Measurements from ENCODE around the gene TEX14.
A peak's percentile ranks its signal among the peaks of the same experiment; 100 is the strongest.
"Not testable (repeated sequence)": the region's sequence is repeated elsewhere in the genome, so short reads cannot be mapped to it uniquely, and the experiment has no call there.

The TEX14 gene

DNA sequence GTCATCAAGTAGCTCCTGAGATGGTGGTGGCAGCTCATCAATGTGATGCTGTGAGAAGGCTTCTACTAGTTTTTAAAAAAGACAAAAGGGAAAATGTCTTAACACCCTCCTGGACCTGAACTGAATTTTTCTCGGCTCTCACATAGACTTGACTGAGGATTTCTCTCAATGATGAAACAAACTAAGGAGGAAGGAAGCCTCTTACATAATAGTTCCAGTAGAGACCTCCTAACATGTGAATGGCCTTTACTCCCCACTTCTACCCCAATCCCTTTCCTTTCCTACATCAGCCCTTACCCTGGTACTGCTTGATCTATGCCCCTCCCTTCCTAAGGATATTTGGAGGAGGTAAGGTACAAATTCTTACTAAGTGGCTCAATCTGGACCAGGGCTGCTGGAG is 122.6 kb downstream of the TEX14 start:
- no peaks in the 10 kb centered on the region for H3K36me3 Mint-ChIP-seq (ENCODE audit: low read depth)
- H3K4me3 Mint-ChIP-seq = no peak overlapping the region
- DNase-seq (ENCODE audit: low spot score) = no peak
- peak overlapping the region; percentile 18 for H3K27ac Mint-ChIP-seq
- H3K27me3 Mint-ChIP-seq (ENCODE audit: low read depth) = peaks cover 14% of the 10 kb centered on the region
- H3K9me3 Mint-ChIP-seq = no peaks in the 10 kb centered on the region
- H3K4me1 Mint-ChIP-seq (ENCODE audit: low read depth) = no peaks in the 10 kb centered on the region

DNA sequence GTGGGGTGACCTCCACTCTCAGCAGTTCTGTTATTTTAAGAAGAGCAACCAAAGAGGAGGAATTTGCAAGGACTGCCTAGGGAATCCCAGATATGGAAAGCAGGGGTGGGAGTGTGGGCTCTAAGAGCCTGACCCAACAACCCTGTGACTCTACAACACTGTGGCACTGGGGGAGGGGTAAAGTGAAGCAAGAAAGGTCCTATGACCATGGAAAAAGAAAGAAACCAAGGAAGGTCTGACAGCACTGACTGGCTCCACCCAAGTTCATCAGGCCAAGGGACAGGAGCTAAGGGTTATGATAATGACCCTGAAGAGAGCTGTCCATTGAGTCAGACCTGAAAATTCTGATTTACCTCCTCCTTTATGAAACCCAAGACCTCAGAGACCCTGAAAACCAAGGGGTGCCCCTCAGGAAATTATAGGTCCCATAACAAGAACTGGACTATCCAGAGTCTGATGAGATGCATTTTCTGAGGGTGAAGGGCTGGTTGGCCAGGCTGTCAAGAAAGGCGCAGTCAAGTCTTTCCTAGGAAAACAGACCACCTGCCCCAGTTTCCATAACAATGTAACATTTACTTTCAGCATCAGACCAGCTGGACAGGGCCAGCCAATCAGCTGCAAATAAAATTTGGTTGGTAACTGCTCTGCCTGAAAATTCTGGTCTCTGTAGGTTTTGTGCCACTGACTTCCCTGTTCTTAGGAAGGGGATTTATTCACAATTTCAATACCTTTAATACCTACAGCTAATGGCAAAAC is 123.6 kb downstream of the TEX14 start:
- Mint-ChIP-seq H3K27me3 (ENCODE audit: low read depth) (peaks cover 14% of the 10 kb centered on the region), H3K4me1 (ENCODE audit: low read depth) (no peaks in the 10 kb centered on the region), H3K27ac (no peak overlapping the region), H3K4me3 (no peak overlapping the region), H3K36me3 (ENCODE audit: low read depth) (no peaks in the 10 kb centered on the region), H3K9me3 (no peaks in the 10 kb centered on the region)
- DNase-seq (ENCODE audit: low spot score) = no peak

DNA sequence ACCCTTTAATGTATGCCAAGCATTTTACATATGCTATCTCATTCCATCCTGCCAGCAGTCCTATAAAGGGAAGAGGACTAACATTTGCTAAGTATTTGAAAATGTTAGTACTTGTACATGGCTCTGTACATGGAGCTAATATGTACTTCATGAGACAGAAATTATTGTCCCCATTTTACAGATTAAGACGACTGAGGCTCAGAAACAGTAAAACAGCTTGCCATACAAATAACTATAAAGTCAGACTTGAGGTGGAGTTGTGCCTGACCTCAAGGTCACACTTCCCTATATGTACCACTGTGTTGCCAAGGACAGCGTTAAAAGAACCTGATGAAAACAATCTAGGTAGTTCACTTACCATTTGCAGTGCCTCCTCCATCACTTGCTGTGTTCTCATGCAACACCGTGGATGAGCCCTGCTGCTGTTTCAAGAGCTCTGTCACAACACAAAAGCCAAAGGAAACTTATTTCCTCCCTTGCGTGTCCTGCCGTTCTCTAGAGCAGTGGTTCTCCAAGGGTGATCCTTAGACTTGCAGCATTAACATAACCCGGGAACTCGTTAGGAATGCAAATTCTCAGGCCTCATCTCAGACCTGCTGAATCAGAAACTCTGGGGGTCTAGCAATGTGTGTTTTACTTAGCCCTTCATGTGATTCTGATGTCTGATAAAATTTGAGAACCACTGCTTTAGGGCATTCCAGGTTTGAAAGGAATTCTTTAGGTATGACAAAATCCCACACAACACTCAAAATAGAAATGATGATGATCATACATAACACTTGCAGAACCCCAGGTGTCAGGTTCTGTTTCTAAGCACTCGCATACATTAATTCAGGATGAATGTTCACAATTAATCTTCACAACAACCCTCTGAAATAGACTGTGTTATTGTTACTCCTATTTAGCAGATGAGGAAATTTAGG is 126.2 kb downstream of the TEX14 start:
- Mint-ChIP-seq H3K9me3 (no peaks in the 10 kb centered on the region), H3K27me3 (ENCODE audit: low read depth) (peaks cover 15% of the 10 kb centered on the region), H3K27ac (no peak overlapping the region), H3K4me3 (no peak overlapping the region), H3K36me3 (ENCODE audit: low read depth) (no peaks in the 10 kb centered on the region), H3K4me1 (ENCODE audit: low read depth) (no peaks in the 10 kb centered on the region)
- no peak for DNase-seq (ENCODE audit: low spot score)

DNA sequence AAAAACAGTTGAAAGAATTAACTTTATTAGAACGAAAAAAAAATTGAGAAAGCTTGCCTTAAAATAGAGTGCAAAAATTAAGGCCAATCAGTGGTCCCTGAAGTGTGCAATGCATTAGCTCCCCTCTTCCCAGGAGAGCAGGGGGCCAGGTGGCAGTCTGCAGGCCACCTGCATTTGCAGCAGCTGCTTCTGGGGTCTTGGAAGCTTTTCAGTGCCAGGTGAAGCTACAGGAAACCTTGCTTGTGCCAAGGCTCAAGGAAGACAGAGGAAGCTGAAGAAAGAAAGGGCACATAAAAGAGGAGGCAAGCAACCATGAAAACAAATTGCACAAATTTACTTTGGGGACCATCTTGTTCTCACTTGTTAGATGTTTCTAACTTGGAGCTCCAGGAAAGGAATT is 126.9 kb downstream of the TEX14 start:
- Mint-ChIP-seq H3K9me3 (no peaks in the 10 kb centered on the region), H3K27me3 (ENCODE audit: low read depth) (peaks cover 17% of the 10 kb centered on the region), H3K27ac (no peak overlapping the region), H3K4me1 (ENCODE audit: low read depth) (no peaks in the 10 kb centered on the region), H3K36me3 (ENCODE audit: low read depth) (no peaks in the 10 kb centered on the region), H3K4me3 (no peak overlapping the region)
- no peak for DNase-seq (ENCODE audit: low spot score)

DNA sequence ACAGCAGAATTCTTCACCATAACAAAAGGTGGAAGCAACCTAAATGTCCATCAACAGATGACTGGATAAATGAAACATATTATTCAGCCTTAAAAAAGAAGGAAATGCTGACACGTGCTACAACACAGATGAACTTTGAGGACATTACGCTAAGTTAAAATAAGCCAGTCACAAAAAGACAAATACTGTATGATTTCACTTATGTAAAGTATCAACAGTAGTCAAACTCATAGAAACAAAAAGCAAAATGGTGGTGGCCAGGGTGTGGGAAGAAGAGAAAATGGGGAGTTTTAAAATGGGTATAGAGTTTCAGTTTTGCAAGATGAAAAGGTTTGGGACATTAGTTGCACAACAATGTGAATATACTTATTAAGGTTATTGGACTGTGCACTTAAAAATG is 127.6 kb downstream of the TEX14 start:
- Mint-ChIP-seq H3K4me3 (no peak overlapping the region), H3K4me1 (ENCODE audit: low read depth) (no peaks in the 10 kb centered on the region), H3K27ac (no peak overlapping the region), H3K9me3 (no peaks in the 10 kb centered on the region), H3K27me3 (ENCODE audit: low read depth) (peaks cover 15% of the 10 kb centered on the region), H3K36me3 (ENCODE audit: low read depth) (no peaks in the 10 kb centered on the region)
- no peak for DNase-seq (ENCODE audit: low spot score)

DNA sequence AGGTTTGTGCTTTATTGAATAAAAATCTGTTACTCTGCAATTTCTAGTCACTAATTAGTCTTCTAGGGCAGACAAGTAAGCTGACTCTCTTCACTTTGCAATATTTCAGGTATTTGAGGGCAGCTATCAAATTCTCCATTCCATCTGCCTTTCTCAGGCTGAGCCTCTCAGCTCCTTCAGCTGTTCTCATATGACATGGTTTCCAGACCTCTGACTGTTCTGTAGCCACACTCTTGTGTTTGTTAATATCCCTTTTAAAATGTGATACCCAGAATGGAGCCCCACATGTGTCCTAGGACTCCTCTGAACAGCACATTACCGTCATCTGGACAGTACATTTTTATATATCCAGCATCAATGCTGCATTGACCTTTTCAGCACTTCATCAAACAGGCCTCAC is 131.3 kb downstream of the TEX14 start:
- Mint-ChIP-seq H3K4me1 (ENCODE audit: low read depth) (peaks cover 7% of the 10 kb centered on the region), H3K27ac (no peak overlapping the region), H3K27me3 (ENCODE audit: low read depth) (peaks cover 5% of the 10 kb centered on the region), H3K9me3 (no peaks in the 10 kb centered on the region), H3K36me3 (ENCODE audit: low read depth) (no peaks in the 10 kb centered on the region), H3K4me3 (no peak overlapping the region)
- no peak for DNase-seq (ENCODE audit: low spot score)

DNA sequence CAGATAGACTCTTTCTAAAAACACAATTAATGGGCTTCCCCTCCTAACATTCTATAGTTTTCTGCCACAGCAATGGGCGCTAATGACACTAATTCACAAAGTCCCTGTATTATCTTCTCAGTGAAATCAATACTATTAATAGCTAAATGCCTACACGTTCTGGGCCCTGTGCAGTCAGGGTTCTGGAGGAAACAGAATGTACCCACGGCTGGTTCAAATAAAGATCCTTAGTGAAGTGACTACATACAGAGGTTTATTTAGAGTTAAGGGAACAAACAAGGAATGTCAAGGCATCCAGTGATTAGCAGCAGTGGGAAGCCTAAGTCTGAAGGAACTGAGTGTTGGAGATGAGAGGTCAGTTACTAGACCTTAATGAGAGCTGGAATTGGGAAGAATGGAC is 133.9 kb downstream of the TEX14 start:
- peaks cover 5% of the 10 kb centered on the region for H3K27me3 Mint-ChIP-seq (ENCODE audit: low read depth)

DNA sequence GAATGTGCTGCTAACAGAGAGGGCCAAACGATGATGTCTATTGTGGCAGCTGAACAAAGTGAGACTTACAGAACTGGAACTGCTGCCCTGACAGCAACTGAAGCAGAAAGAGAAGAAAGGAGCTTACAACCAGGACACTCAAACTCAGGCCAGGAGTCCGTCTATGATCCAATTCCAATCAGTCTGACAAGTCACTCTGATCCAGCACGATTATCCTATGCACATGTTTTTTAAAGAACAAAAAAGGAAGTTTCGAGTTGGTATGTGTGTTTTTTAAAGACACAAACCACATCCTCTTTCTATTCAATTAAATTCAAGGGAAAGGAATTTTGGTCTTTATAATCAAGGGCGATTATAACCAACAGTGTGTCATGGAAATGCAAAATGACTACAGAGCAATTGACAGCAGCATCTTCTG is 135.0 kb downstream of the TEX14 start:
- no peaks in the 10 kb centered on the region for H3K36me3 Mint-ChIP-seq (ENCODE audit: low read depth)
- H3K27ac Mint-ChIP-seq = no peak overlapping the region
- DNase-seq (ENCODE audit: low spot score) = no peak
- peaks cover 7% of the 10 kb centered on the region for H3K4me1 Mint-ChIP-seq (ENCODE audit: low read depth)
- H3K4me3 Mint-ChIP-seq = peak overlapping the region; percentile 24
- H3K27me3 Mint-ChIP-seq (ENCODE audit: low read depth) = peaks cover 7% of the 10 kb centered on the region
- no peaks in the 10 kb centered on the region for H3K9me3 Mint-ChIP-seq

More for the DNA sequence above, 133.9 kb downstream of the TEX14 start:
- no peak overlapping the region for H3K27ac Mint-ChIP-seq
- peaks cover 7% of the 10 kb centered on the region for H3K4me1 Mint-ChIP-seq (ENCODE audit: low read depth)
- no peak overlapping the region for H3K4me3 Mint-ChIP-seq
- no peaks in the 10 kb centered on the region for H3K9me3 Mint-ChIP-seq
- no peak for DNase-seq (ENCODE audit: low spot score)
- no peaks in the 10 kb centered on the region for H3K36me3 Mint-ChIP-seq (ENCODE audit: low read depth)

DNA sequence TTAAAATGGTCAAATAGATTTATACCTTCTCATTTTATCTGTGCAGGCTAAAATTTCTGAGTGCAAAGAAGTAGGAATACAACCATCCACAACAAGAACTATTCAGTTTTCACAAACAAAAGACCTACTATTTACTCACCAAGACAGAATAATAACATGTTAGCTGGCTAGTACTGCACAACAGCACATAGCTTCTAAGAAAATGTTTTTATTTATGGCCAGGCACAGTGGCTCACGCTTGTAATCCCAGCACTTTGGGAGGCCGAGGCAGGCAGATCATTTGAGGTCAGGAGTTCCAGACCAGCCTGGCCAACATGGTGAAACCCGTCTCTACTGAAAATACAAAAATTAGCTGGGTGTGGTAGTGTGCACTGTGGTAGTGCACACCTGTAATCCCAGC is 136.7 kb downstream of the TEX14 start:
- H3K27ac Mint-ChIP-seq; H3K9me3 Mint-ChIP-seq; H3K4me3 Mint-ChIP-seq; H3K4me1 Mint-ChIP-seq (ENCODE audit: low read depth); DNase-seq (ENCODE audit: low spot score); H3K36me3 Mint-ChIP-seq (ENCODE audit: low read depth); H3K27me3 Mint-ChIP-seq (ENCODE audit: low read depth): not testable (repeated sequence)

DNA sequence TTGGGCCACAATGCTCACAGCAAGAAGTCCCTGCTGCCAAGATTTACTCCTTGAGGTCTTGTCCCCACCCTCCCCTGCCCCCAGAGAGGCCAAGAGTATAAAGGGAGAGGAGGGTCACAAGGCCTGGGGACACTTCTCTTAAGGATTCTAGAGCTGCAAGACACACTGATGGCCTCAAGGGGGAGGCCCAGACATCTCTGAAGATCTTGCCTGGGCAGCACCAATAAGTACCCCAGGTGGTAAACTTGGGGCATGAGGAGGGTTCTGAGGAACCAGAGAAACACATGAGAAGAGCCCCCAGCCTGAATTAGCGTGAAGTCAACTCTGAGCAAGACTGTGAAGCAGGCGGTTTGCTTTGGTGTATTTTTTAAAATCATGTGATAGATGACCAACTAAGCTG is 150.6 kb downstream of the TEX14 start:
- no peaks in the 10 kb centered on the region for H3K4me1 Mint-ChIP-seq (ENCODE audit: low read depth)
- H3K27me3 Mint-ChIP-seq (ENCODE audit: low read depth) = peaks cover 18% of the 10 kb centered on the region
- H3K36me3 Mint-ChIP-seq (ENCODE audit: low read depth) = no peaks in the 10 kb centered on the region
- no peak overlapping the region for H3K27ac Mint-ChIP-seq
- no peak overlapping the region for H3K4me3 Mint-ChIP-seq
- H3K9me3 Mint-ChIP-seq = no peaks in the 10 kb centered on the region
- no peak for DNase-seq (ENCODE audit: low spot score)

DNA sequence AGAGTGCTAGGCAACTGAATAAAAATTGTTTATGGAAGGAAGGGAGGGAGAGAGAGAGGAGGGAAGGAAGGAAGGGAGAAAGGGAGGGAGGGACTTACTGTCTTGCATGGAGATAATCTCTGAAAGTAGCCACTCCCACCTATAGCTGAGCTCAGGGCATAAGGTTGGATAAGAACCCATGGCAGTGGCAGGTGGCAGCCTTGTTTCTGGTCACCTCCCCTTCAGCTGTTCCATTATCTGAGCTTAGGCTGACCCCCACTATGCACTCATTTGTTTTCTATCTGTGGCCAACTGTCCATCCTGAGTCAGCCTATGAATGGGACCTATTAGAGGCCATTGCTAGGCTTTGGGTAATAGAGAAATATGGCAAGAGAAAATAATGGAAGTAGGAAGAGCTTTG is 152.1 kb downstream of the TEX14 start:
- Mint-ChIP-seq H3K27ac (no peak overlapping the region), H3K9me3 (no peaks in the 10 kb centered on the region), H3K27me3 (ENCODE audit: low read depth) (peaks cover 29% of the 10 kb centered on the region), H3K4me1 (ENCODE audit: low read depth) (no peaks in the 10 kb centered on the region), H3K36me3 (ENCODE audit: low read depth) (no peaks in the 10 kb centered on the region), H3K4me3 (no peak overlapping the region)
- no peak for DNase-seq (ENCODE audit: low spot score)

DNA sequence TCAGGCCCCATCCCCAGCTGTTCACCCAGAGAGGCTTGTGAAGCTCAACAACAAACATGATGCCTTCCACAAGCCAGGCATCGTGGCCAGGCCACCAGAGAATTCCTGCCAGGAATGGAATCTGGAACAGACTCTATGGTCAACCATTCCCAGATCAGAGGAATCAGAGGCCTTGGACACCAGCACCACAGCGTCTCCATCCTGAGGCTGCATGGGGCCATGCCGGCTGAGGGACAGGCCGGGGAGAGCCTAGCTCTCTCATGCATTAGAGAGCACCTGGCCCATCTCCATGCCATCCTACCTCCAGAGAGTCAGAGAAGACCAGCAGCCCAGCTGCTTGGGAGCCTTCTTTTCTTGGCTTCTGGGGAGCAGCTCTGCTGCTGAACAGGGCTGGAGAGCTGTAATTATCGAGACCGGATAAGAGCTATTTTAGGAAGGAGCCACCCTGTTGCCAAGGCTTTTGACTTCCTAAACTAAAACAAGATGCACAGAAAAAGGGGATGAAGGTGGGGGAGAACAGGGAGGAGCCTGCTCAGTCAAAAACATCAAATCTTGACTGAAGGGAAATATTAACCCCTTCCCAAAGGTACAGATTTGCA is 152.9 kb downstream of the TEX14 start:
- Mint-ChIP-seq H3K9me3 (no peaks in the 10 kb centered on the region), H3K27ac (no peak overlapping the region), H3K36me3 (ENCODE audit: low read depth) (no peaks in the 10 kb centered on the region), H3K4me3 (no peak overlapping the region), H3K27me3 (ENCODE audit: low read depth) (peaks cover 31% of the 10 kb centered on the region), H3K4me1 (ENCODE audit: low read depth) (no peaks in the 10 kb centered on the region)
- no peak for DNase-seq (ENCODE audit: low spot score)

DNA sequence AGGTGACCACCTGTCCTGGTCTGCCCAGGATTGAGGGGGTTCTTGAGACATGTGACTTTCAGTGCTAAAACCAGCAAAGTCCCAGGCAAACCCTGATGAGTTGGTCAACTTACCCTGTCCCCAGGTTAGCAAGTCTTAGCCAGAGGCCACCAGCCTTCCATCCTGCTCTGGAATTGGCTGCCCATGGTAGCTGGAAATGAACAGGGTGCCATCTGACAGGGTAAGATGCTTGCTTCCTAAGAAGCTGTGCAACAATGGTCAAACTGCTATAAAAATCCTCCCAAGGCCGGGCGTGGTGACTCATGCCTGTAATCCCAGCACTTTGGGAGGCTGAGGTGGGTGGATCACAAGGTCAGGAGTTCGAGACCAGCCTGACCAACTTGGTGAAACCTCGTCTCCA is 154.6 kb downstream of the TEX14 start:
- H3K9me3 Mint-ChIP-seq = no peaks in the 10 kb centered on the region
- H3K27me3 Mint-ChIP-seq (ENCODE audit: low read depth) = peaks cover 40% of the 10 kb centered on the region
- no peaks in the 10 kb centered on the region for H3K4me1 Mint-ChIP-seq (ENCODE audit: low read depth)
- no peaks in the 10 kb centered on the region for H3K36me3 Mint-ChIP-seq (ENCODE audit: low read depth)
- DNase-seq (ENCODE audit: low spot score) = no peak
- no peak overlapping the region for H3K27ac Mint-ChIP-seq
- H3K4me3 Mint-ChIP-seq = no peak overlapping the region

DNA sequence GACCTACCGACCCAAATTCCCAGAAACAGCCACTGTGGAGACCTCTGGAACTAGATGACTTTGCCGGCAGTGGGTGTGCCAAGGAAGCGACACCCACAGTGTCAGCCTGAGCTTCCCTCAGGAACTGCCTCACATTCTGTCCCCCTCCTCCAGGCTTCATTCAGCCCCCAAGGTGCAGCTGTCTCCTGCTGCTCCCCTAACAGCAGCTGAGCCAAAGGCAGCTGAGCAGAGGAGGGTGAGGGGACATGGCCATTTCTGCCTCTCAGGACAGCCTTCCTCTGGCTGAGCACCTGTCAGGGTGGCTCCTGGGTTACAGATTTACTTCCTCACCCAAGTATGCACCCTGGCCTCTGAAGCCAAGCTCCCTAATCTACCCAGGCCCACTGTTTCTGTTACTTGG is 155.3 kb downstream of the TEX14 start:
- no peak for DNase-seq (ENCODE audit: low spot score)
- Mint-ChIP-seq H3K36me3 (ENCODE audit: low read depth) (no peaks in the 10 kb centered on the region), H3K4me1 (ENCODE audit: low read depth) (no peaks in the 10 kb centered on the region), H3K27ac (no peak overlapping the region), H3K9me3 (no peaks in the 10 kb centered on the region), H3K27me3 (ENCODE audit: low read depth) (peaks cover 39% of the 10 kb centered on the region), H3K4me3 (no peak overlapping the region)
